ENCODE results near the gene GBA2.

GBA2 gene

DNA sequence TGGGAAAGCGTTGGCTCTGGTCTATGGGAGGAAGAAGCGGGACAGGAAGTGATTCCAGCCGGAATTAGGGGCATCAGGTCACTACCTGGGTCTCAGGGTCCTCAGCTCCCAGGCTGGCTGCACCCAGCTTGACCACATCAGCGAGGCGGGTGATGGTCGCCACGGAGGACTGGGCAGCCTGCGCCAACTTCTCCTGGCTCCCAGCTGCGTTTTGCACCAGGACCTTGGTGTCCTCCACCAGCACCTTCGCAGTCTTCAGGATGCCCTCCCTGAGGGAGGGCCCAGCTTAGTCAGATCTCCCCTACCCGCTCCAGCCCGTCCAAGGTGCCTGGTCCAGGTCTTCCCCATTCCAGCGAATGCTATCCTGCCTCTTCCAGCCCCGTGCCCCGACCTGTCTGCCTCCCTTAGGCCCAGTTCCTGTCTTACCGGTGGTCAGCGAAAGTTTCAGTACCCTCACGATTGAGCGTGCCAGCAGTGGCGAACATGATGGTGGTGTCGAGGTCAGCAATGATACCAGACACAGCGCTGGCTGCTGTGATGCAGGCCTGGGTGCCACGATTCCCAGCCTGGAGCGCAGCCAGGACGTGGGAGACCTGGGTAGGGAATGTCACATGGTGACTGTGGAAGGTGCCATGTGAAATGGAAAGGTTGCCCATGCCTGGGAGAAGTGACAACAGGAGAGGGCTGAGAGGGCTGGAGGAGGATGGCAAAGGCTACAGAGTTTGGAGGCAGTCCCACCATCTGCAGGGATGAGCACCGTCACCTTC lies 44.9 kb downstream of the GBA2 start:
- TF ChIP-seq, protein P1, sequence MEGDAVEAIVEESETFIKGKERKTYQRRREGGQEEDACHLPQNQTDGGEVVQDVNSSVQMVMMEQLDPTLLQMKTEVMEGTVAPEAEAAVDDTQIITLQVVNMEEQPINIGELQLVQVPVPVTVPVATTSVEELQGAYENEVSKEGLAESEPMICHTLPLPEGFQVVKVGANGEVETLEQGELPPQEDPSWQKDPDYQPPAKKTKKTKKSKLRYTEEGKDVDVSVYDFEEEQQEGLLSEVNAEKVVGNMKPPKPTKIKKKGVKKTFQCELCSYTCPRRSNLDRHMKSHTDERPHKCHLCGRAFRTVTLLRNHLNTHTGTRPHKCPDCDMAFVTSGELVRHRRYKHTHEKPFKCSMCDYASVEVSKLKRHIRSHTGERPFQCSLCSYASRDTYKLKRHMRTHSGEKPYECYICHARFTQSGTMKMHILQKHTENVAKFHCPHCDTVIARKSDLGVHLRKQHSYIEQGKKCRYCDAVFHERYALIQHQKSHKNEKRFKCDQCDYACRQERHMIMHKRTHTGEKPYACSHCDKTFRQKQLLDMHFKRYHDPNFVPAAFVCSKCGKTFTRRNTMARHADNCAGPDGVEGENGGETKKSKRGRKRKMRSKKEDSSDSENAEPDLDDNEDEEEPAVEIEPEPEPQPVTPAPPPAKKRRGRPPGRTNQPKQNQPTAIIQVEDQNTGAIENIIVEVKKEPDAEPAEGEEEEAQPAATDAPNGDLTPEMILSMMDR (IDR thresholded peaks at IDR 0.05): no peak

GRCh38 chr9:35702696-35703095 lies 46.3 kb downstream of the GBA2 start:
- TF ChIP-seq, protein P1 (IDR thresholded peaks at IDR 0.05): no peak

DNA sequence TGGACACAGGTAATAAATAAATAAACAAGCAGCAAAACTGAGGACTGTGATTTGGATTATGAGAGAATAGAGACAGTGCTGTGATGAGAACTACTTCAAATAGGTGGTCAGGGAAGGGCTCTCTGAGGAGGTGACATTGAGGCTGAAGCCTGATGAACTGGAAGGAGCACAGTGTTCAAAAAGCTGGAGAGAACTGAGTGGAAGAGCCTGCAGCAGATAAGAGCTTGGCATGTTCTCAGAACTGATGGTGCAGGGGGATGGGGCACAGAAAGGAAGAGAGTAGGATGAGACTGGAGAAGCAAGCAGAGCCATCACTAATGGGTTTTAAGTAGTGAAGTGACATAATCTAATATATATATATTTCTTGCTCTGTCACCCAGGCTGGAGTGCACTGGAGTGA lies 48.1 kb downstream of the GBA2 start:
- TF ChIP-seq, protein P1 (IDR thresholded peaks at IDR 0.05): no peak

GRCh38 chr9:35700031-35700430 lies 49.0 kb downstream of the GBA2 start:
- TF ChIP-seq, protein P1 (IDR thresholded peaks at IDR 0.05): no peak

DNA sequence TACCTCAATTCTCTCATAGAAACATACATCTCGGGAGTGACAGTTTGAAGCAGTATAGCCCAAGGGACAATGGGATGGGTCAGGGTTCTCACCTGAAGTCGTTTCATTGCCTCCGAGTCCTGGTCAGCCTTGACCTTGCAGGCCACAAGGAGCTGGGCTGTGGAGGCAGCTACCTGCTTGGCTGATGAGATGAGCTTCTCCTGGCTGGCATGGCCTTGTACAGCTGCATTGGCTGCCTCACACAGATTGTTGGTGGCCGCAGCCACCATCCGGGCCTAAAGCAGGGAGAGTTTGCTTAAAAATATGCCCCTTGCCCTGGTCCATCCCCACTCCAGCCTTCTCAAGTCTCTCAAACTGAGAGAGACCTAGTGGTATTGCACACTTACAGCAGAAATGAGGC lies 50.8 kb downstream of the GBA2 start:
- TF ChIP-seq, protein P1 (IDR thresholded peaks at IDR 0.05): no peak

DNA sequence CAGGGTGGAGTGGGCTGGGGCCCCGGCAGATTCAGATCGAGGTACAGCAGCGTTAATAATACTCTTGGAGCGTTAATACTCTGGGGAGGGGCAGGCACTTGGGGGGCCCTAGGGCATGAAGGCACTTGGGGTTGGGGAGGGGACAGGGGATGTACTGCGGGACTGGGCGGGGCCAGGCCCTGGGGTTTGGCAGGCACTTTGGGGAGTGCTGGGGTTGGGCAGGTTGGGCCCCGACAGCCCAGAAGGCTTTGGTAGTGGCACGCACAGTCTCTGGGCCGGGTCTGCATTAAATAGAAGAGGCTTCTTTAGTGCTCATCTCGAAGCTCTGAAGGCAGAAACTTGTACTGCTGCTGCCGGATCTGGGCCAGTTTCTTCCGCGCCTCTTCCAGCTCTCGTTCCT lies 51.5 kb downstream of the GBA2 start:
- TF ChIP-seq, protein P1 (IDR thresholded peaks at IDR 0.05): no peak

- TF ChIP-seq, protein P1 (IDR thresholded peaks at IDR 0.05): peak; percentile 95
Observed at GRCh38 chr9:35696520-35697215, 52.4 kb downstream of the GBA2 start.

All from LNCAP (cell line).